Subcutaneous adipose tissue (tissue), 4 donors: ENCODE results near the gene SPDYE6. TPM values are rescaled to one million over a fixed set of nuclear protein-coding genes. Genes with fewer than 3 reads are reported as not detected.
"Not testable (repeated sequence)": the region's sequence is repeated elsewhere in the genome, so short reads cannot be mapped to it uniquely, and the experiment has no call there.

Source experiments
- total RNA-seq, 4 donors: library from RNA; depleted of rRNA; stranded (reverse); fragments of >200 nt; gene quantifications; one replicate each; pipeline ENCODE4 v1.1.0, GENCODE V29; 2016
- TF ChIP-seq, protein P1 (sequence below): fragments of 450-650 bp; IDR thresholded peaks from one replicate; pipeline ENCODE4 v1.5.1; 2016; ENCODE audit warnings: low read depth, mild to moderate bottlenecking, control low read depth, antibody characterized with exemption, moderate library complexity

Gene SPDYE6, protein sequence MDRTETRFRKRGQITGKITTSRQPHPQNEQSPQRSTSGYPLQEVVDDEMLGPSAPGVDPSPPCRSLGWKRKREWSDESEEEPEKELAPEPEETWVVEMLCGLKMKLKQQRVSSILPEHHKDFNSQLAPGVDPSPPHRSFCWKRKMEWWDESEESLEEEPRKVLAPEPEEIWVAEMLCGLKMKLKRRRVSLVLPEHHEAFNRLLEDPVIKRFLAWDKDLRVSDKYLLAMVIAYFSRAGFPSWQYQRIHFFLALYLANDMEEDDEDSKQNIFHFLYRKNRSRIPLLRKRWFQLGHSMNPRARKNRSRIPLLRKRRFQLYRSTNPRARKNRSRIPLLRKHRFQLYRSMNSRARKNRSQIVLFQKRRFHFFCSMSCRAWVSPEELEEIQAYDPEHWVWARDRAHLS
- not detected for total RNA-seq

DNA sequence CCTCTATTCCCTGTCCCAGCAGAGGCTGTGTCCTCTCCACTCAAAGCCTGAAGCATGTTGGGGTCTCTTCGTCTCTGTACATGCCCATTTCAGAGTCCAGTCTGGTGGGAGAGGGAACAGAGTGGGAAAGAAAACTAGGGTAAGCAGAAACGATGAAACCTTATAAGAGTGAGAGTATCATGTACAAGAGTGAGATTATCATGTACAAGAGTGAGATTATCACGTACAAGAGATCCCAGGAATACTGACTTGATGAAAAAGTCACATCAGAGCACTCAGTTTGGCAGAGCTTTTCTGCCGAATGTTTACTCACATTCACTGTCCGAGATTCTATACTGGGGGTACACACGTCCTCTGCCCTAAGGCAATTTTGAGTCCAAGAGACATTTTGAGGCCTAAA is at the start of gene SPDYE6:
Gene SPDYE6 (minus strand): TSS at position 101 of the 400 bp plus-strand sequence. CDS start 421 bp downstream, outside the sequence.
- TF ChIP-seq, protein P1, sequence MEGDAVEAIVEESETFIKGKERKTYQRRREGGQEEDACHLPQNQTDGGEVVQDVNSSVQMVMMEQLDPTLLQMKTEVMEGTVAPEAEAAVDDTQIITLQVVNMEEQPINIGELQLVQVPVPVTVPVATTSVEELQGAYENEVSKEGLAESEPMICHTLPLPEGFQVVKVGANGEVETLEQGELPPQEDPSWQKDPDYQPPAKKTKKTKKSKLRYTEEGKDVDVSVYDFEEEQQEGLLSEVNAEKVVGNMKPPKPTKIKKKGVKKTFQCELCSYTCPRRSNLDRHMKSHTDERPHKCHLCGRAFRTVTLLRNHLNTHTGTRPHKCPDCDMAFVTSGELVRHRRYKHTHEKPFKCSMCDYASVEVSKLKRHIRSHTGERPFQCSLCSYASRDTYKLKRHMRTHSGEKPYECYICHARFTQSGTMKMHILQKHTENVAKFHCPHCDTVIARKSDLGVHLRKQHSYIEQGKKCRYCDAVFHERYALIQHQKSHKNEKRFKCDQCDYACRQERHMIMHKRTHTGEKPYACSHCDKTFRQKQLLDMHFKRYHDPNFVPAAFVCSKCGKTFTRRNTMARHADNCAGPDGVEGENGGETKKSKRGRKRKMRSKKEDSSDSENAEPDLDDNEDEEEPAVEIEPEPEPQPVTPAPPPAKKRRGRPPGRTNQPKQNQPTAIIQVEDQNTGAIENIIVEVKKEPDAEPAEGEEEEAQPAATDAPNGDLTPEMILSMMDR: not testable (repeated sequence)

DNA sequence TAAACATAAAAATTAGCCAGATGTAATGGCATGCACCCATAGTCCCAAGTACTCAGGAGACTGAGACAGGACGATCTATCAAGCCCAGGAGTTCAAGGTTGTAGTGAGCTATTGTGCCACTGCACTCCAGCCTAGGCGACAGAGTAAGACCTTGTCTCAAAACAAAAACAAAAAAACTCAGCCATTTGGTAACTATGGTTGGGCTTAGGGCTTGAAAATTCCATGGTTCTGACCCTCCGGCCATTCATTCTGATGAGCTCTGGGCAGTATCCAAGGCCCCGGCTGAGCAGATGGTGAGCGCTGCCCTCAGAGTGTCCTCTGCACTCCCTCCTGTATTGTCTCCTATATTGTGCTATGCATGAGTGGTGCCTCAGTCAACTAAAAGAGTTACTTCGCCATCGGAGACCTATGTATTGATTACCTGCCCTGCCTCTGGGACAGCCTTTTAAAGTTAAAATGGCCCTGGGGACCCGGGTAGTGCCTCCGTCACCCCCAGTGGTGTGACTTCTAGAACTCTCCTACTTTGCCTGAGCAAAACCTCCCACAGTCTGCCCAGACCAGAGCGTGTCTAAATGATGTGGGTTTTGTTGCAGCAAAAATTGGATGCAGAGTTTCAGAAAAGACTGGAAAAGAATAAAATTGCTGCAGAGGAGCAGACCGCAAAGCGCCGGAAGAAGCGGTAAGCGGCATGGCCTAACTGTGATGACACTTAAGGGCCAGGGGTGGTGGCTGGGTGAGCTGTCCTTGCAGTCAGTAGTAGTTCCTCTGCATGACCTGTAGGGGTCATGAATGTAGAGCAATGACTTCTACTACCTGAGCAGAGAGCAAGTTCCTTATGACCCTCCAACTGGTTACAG is 48.0 kb upstream of the SPDYE6 start:
- TF ChIP-seq, protein P1: no peak

DNA sequence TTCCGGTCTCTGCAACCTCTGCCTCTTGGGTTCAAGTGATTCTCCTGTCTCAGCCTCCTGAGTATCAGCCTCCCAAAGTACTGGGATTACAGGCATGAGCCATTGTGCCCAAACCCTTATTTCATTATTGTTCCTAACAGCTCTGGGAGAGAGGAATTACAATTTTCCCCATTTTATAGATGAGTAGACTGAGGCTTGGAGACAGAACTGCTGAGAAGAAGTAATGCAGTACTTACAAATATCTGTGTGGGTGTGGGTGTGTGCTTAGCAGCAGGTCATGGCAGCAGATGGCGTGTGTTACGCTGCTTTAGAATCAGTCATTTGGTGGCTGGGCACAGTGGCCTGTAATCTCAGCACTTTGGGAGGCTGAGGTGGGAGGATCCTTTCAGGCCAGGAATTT is 47.3 kb upstream of the SPDYE6 start:
- TF ChIP-seq, protein P1: no peak

DNA sequence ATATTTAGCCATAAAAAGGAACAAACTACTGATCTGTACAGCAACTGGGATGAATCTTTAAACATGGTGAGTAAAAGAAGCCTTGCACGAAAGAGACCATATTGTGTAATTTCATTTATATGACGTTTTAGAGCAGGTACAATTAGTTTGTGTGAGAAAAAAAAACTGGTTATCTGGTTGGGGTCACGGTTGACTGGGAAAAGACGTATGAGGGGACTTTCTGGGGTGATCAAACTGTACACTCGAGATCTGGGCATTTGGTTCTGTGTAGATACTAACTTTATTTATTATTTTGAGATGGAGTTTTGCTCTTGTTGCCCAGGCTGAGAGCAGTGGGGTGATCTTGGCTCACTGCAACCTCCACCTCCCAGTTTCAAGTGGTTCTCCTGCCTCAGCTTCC is 44.1 kb upstream of the SPDYE6 start:
- TF ChIP-seq, protein P1: no peak

DNA sequence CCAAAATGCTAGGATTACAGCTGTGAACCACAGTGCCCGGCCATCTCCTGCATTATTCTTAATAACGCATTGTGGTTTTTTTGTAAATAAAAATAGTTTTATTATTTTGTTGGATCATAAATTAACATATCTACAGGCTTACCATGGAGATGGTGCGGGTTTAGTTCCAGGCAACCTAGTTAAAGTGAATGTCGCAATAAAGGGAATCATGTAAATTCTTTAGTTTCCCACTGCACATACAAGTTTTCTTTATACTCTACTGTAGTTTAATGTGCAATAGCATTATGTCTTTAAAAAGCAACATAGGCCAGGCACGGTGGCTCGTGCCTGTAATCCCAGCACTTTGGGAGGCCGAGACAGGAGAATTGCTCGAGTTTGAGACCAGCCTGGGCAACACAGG is 42.3 kb upstream of the SPDYE6 start:
- TF ChIP-seq, protein P1: no peak

DNA sequence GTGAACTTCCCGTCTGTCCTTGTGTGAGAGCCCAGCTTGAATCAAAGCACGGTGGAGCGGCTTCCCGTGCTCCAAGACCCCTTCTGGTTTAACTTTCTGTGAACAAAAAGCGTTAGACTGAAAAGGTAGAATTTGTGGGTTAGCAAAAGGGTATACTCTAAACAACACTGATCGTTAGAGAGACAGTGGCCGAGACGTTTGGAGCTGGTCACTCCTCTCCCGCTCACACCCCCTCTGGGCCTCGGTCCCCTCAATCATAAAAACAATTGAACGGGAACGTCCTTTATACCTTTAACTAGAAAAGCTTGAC is 40.4 kb upstream of the SPDYE6 start:
- TF ChIP-seq, protein P1: no peak
